Esophagus (tissue), 2 donors: ENCODE results near the gene RAB11FIP5. TPM values are rescaled to one million over a fixed set of nuclear protein-coding genes. Genes with fewer than 3 reads are reported as not detected.
A peak's percentile ranks its signal among the peaks of the same experiment; 100 is the strongest.

Experiments
- H3K27ac ChIP-seq, 2 donors: one replicate each; pipeline ENCODE4 v1.5.1; 2013; ENCODE audit warnings: low read depth in 2 of 2, mild to moderate bottlenecking in 2 of 2, inconsistent platforms in 1 of 2, low read length in 1 of 2, moderate library complexity in 1 of 2
- H3K27me3 ChIP-seq, 2 donors: one replicate each; pipeline ENCODE4 v1.6.1; 2013; ENCODE audit warnings: low read length in 2 of 2, control low read depth in 1 of 2, mild to moderate bottlenecking in 1 of 2; ENCODE audit not compliant: insufficient read depth in 2 of 2, control insufficient read depth in 1 of 2
- H3K36me3 ChIP-seq, 2 donors: one replicate each; pipeline ENCODE4 v1.6.1; 2013; ENCODE audit warnings: low read length in 1 of 2; ENCODE audit not compliant: control insufficient read depth in 2 of 2, insufficient read depth in 2 of 2
- H3K4me1 ChIP-seq, 2 donors: one replicate each; pipeline ENCODE4 v1.6.1; 2013; ENCODE audit warnings: low read length in 1 of 2; ENCODE audit not compliant: control insufficient read depth in 2 of 2, insufficient read depth in 2 of 2
- H3K4me3 ChIP-seq, 2 donors: one replicate each; pipeline ENCODE4 v1.5.1; 2013; ENCODE audit warnings: low read length in 2 of 2, mild to moderate bottlenecking in 2 of 2, low read depth in 1 of 2, moderate library complexity in 1 of 2
- H3K9me3 ChIP-seq, 2 donors: one replicate each; pipeline ENCODE4 v1.6.1; 2013; ENCODE audit warnings: mild to moderate bottlenecking in 2 of 2, low read depth in 1 of 2, low read length in 1 of 2, moderate library complexity in 1 of 2; ENCODE audit not compliant: control insufficient read depth in 2 of 2, insufficient read depth in 1 of 2
- WGBS, 2 donors: extraction: QIAGEN DNeasy Blood & Tissue Kit; methylation state at CpG; one replicate each; pipeline ENCODE4 v1.1.7; 2013; 5-methylcytosine and 5-hydroxymethylcytosine counted together
- polyA plus RNA-seq, 2 donors: library from polyadenylated mRNA; stranded (reverse); fragments of 200-250 nt; gene quantifications; one replicate each; pipeline ENCODE4 v1.2.3, GENCODE V29; 2013
- donor health status: healthy with polysubstance abuse.
- donor health status: Bipolar disorder and iron deficiency.

Gene RAB11FIP5
- polyA plus RNA-seq, 2 donors: 8.1 to 8.7 TPM

- Histone ChIP-seq H3K9me3 (no peaks in the 10 kb centered on the region), H3K27me3 (no peaks in the 10 kb centered on the region), H3K4me1 (peaks cover 10 to 18% of the 10 kb centered on the region in 2 donors), H3K36me3 (no peaks in the 10 kb centered on the region), H3K4me3 (peak overlapping the region; percentile 80 to 85), H3K27ac (peak overlapping the region; percentile 83 to 85)
- 18 to 21% methylated on average over 15 to 16 of the region's 16 CpGs for WGBS, 2 donors
Observed at GRCh38 chr2:73111073-73112025, 1.4 kb downstream of the RAB11FIP5 start.

- peak overlapping the region in 1 of 2 donors; percentile 83 for H3K27ac ChIP-seq
- peaks cover 10 to 21% of the 10 kb centered on the region in 2 donors for H3K4me1 ChIP-seq
- no peaks in the 10 kb centered on the region for H3K9me3 ChIP-seq
- no peaks in the 10 kb centered on the region for H3K36me3 ChIP-seq
- H3K4me3 ChIP-seq: peak overlapping the region in 1 of 2 donors; percentile 80
- no peaks in the 10 kb centered on the region for H3K27me3 ChIP-seq
- 75% methylated on average over 4 of the region's 4 CpGs for WGBS, 2 donors
Observed at GRCh38 chr2:73110168-73111072, 2.3 kb downstream of the RAB11FIP5 start.

GRCh38 chr2:73109431-73110167 lies 3.1 kb downstream of the RAB11FIP5 start:
- no peak overlapping the region for H3K4me3 ChIP-seq
- H3K9me3 ChIP-seq: no peaks in the 10 kb centered on the region
- H3K27ac ChIP-seq: no peak overlapping the region
- H3K27me3 ChIP-seq: no peaks in the 10 kb centered on the region
- WGBS, 2 donors: 86 to 93% methylated on average over 5 of the region's 5 CpGs
- peaks cover 10 to 21% of the 10 kb centered on the region in 2 donors for H3K4me1 ChIP-seq
- no peaks in the 10 kb centered on the region for H3K36me3 ChIP-seq

GRCh38 chr2:73107211-73107926 lies 5.4 kb downstream of the RAB11FIP5 start:
- Histone ChIP-seq H3K27ac (no peak overlapping the region), H3K27me3 (no peaks in the 10 kb centered on the region), H3K4me1 (peaks cover 10 to 21% of the 10 kb centered on the region in 2 donors), H3K4me3 (no peak overlapping the region), H3K9me3 (no peaks in the 10 kb centered on the region), H3K36me3 (no peaks in the 10 kb centered on the region)
- WGBS, 2 donors: 56 to 60% methylated on average over 12 of the region's 12 CpGs

- Histone ChIP-seq H3K27ac (no peak overlapping the region), H3K4me1 (peaks cover 10 to 18% of the 10 kb centered on the region in 2 donors), H3K27me3 (no peaks in the 10 kb centered on the region), H3K9me3 (no peaks in the 10 kb centered on the region), H3K36me3 (no peaks in the 10 kb centered on the region), H3K4me3 (no peak overlapping the region)
- WGBS, 2 donors: 83 to 89% methylated on average over 3 of the region's 3 CpGs
Observed at GRCh38 chr2:73106791-73107190, 6.0 kb downstream of the RAB11FIP5 start.

GRCh38 chr2:73105511-73105971 lies 7.2 kb downstream of the RAB11FIP5 start:
- Histone ChIP-seq H3K27ac (no peak overlapping the region), H3K9me3 (no peaks in the 10 kb centered on the region), H3K4me1 (peaks cover 10 to 12% of the 10 kb centered on the region in 2 donors), H3K27me3 (no peaks in the 10 kb centered on the region), H3K36me3 (no peaks in the 10 kb centered on the region), H3K4me3 (no peak overlapping the region)
- 93 to 100% methylated on average over 2 of the region's 2 CpGs for WGBS, 2 donors

GRCh38 chr2:73104933-73105332 lies 7.8 kb downstream of the RAB11FIP5 start:
- Histone ChIP-seq H3K36me3 (no peaks in the 10 kb centered on the region), H3K9me3 (no peaks in the 10 kb centered on the region), H3K4me3 (no peak overlapping the region), H3K27me3 (no peaks in the 10 kb centered on the region), H3K27ac (no peak overlapping the region), H3K4me1 (peaks cover 10 to 12% of the 10 kb centered on the region in 2 donors)
- 90 to 93% methylated on average over 3 of the region's 3 CpGs for WGBS, 2 donors

- no peaks in the 10 kb centered on the region for H3K27me3 ChIP-seq
- H3K9me3 ChIP-seq: no peaks in the 10 kb centered on the region
- no peaks in the 10 kb centered on the region for H3K36me3 ChIP-seq
- no peak overlapping the region for H3K4me3 ChIP-seq
- no peak overlapping the region for H3K27ac ChIP-seq
- H3K4me1 ChIP-seq: peaks cover 10 to 12% of the 10 kb centered on the region in 2 donors
- 76 to 89% methylated on average over 2 of the region's 2 CpGs for WGBS, 2 donors
Observed at GRCh38 chr2:73103018-73103542, 9.7 kb downstream of the RAB11FIP5 start.
